ENCODE results near the gene SPNS3. TPM values are rescaled to one million over a fixed set of nuclear protein-coding genes. Genes with fewer than 3 reads are reported as not detected.

The SPNS3 gene
- total and polyA plus RNA-seq, 2 of the 4 experiments (the other 2 are of a cell fraction) = 0.18 TPM; not detected in 1

DNA sequence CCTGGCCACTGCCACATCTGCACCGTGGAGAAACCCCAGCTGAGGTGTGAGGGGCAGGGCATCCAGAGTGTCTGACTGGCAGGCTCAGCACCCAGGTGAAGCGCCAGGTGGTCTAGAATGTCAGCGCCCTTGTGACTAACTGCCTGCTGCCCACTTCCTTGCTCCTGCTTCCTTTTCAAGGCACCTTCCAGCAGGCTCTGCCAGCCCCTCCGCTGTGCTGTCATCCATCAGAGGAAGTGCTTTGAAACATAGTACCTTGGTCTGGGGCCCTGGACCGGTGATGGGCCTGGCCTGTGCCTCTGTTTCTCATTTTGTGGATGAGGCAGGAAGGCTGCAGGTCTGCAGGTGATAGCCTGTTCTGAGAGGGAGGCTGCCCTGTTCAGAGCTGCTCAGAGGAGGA lies 70.4 kb downstream of the SPNS3 start:
- H2BK20ac ChIP-seq (ENCODE audit: low read depth, low read length) = no peak overlapping the region
- H3K56ac ChIP-seq (ENCODE audit: extremely low read depth, insufficient read depth, low read length) = no peak overlapping the region
- H3K23ac ChIP-seq (ENCODE audit: low read depth, low read length) = no peak overlapping the region
- ChIA-PET POLR2A (ENCODE audit: unreplicated experiment) (no interaction called here), CTCF (no interaction called here)
- no peak overlapping the region for H2BK5ac ChIP-seq (ENCODE audit: low read depth, low read length, poor library complexity, severe bottlenecking)
- no peak overlapping the region for H3K18ac ChIP-seq (ENCODE audit: low read depth, low read length)
- no TSS peak for BruUV-seq (replicated peaks)
- ATAC-seq (ENCODE audit: low read depth) (no peak), DNase-seq (no peak)
- no peak overlapping the region for H3K4me3 ChIP-seq (ENCODE audit: insufficient read depth, low read depth, low read length)
- no peaks in the 10 kb centered on the region for H3K36me3 ChIP-seq (ENCODE audit: control insufficient read depth, insufficient read depth, low read length)
- no peak overlapping the region for H3K27ac ChIP-seq (ENCODE audit: insufficient read depth, low read length)
- no peaks in the 10 kb centered on the region for H3K4me1 ChIP-seq (ENCODE audit: control insufficient read depth, insufficient read depth, low read length)
- intact Hi-C loops (cut with micrococcal nuclease) (no loop called here), dilution Hi-C loops (cut with HindIII; ENCODE audit: low sequenced_read_pairs, unreplicated experiment) (no loop called here), in situ Hi-C loops (cut with MboI; ENCODE audit: low sequenced_read_pairs) (no loop called here)
- no peak overlapping the region for H4K8ac ChIP-seq (ENCODE audit: low read depth in 2 of 2, low read length in 2 of 2)
- no peak for TF ChIP-seq MAFK (IDR thresholded peaks at IDR 0.05; ENCODE audit: low read depth, low read length)
- no peak for TF ChIP-seq CTCF (conservative IDR thresholded peaks at IDR 0.05; ENCODE audit: low read depth, low read length)
- no peak for TF ChIP-seq MAZ (IDR thresholded peaks at IDR 0.05; ENCODE audit: borderline replicate concordance, low read depth, low read length)
- TF ChIP-seq RFX5 (IDR thresholded peaks at IDR 0.05; ENCODE audit: low read depth, low read length) = no peak
- no peak for TF ChIP-seq CHD1 (IDR thresholded peaks at IDR 0.05; ENCODE audit: low read depth, low read length)
- TF ChIP-seq POLR2A (IDR thresholded peaks at IDR 0.05; ENCODE audit: low read depth, low read length) = no peak
- TF ChIP-seq RAD21 (IDR thresholded peaks at IDR 0.05; ENCODE audit: low read length) = no peak
- TF ChIP-seq, protein P1, sequence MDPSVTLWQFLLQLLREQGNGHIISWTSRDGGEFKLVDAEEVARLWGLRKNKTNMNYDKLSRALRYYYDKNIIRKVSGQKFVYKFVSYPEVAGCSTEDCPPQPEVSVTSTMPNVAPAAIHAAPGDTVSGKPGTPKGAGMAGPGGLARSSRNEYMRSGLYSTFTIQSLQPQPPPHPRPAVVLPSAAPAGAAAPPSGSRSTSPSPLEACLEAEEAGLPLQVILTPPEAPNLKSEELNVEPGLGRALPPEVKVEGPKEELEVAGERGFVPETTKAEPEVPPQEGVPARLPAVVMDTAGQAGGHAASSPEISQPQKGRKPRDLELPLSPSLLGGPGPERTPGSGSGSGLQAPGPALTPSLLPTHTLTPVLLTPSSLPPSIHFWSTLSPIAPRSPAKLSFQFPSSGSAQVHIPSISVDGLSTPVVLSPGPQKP (IDR thresholded peaks at IDR 0.05; ENCODE audit: borderline replicate concordance, low read depth, low read length) = no peak
- TF ChIP-seq SMC3 (IDR thresholded peaks at IDR 0.05; ENCODE audit: low read depth, low read length) = no peak
- no peak for TF ChIP-seq FOS (IDR thresholded peaks at IDR 0.05; ENCODE audit: low read depth, low read length)
- TF ChIP-seq USF2 (IDR thresholded peaks at IDR 0.05; ENCODE audit: low read depth, low read length) = no peak
- TF ChIP-seq CEBPB (IDR thresholded peaks at IDR 0.05; ENCODE audit: low read depth, low read length) = no peak
- TF ChIP-seq MXI1 (IDR thresholded peaks at IDR 0.05; ENCODE audit: borderline replicate concordance, low read depth, low read length) = no peak
- TF ChIP-seq BHLHE40 (IDR thresholded peaks at IDR 0.05; ENCODE audit: low read depth, low read length) = no peak
- TF ChIP-seq NFE2L2 (IDR thresholded peaks at IDR 0.05; ENCODE audit: low read depth, low read length) = no peak
- TF ChIP-seq RCOR1 (IDR thresholded peaks at IDR 0.05; ENCODE audit: insufficient replicate concordance, low read length) = no peak
- no peak overlapping the region for H3K9ac ChIP-seq (ENCODE audit: low read depth, low read length)
- no peak overlapping the region for H4K5ac ChIP-seq (ENCODE audit: low read depth, low read length)
- H3K9me3 ChIP-seq (ENCODE audit: control insufficient read depth, insufficient read depth, low read length) = no peaks in the 10 kb centered on the region
- H3K79me1 ChIP-seq (ENCODE audit: low read depth in 1 of 2, low read length in 2 of 2) = no peaks in the 10 kb centered on the region
- H2AK5ac ChIP-seq (ENCODE audit: low read depth, low read length) = no peak overlapping the region
- no peaks in the 10 kb centered on the region; the same call in 1 of the 2 replicates for H4K20me1 ChIP-seq (ENCODE audit: insufficient read depth, low read length)
- no peak overlapping the region for H3K4me2 ChIP-seq (ENCODE audit: low read depth, low read length)
- no peak overlapping the region for H2AFZ ChIP-seq (replicated peaks; ENCODE audit: low read length, poor library complexity)
- H3K4ac ChIP-seq (ENCODE audit: low read depth, low read length) = no peak overlapping the region
- no peak overlapping the region for H2BK15ac ChIP-seq (ENCODE audit: low read depth, low read length)
- H2BK120ac ChIP-seq (ENCODE audit: low read depth, low read length) = no peak overlapping the region
- H3K27me3 ChIP-seq (ENCODE audit: control insufficient read depth, insufficient read depth, low read length) = peaks cover 51% of the 10 kb centered on the region
- no peak overlapping the region for H2AK9ac ChIP-seq (replicated peaks; ENCODE audit: low read depth, low read length, poor library complexity)
- 57% methylated on average over 4 of the region's 5 CpGs; no CpG with 5 or more reads in 1 of the 2 experiments for WGBS, 2 experiments (ENCODE audit: extremely low coverage in 2 of 2, insufficient read length in 1 of 2)
- no peak overlapping the region for H4K91ac ChIP-seq (ENCODE audit: insufficient read depth, low read depth, low read length)
- H3K9me1 ChIP-seq (ENCODE audit: insufficient read depth, low read length) = no peaks in the 10 kb centered on the region
- H3K14ac ChIP-seq (replicated peaks; ENCODE audit: low read depth, low read length) = no peak overlapping the region

All from IMR-90 (cell line).